ENCODE results near the gene NFKBIZ. TPM values are rescaled to one million over a fixed set of nuclear protein-coding genes. Genes with fewer than 3 reads are reported as not detected.

NFKBIZ gene
- total and polyA plus RNA-seq, 2 donors, result 16.8 to 31.1 TPM

GRCh38 chr3:101816215-101817149 lies 32.8 kb upstream of the NFKBIZ start:
- 61% methylated on average over 4 of the region's 4 CpGs for WGBS

DNA sequence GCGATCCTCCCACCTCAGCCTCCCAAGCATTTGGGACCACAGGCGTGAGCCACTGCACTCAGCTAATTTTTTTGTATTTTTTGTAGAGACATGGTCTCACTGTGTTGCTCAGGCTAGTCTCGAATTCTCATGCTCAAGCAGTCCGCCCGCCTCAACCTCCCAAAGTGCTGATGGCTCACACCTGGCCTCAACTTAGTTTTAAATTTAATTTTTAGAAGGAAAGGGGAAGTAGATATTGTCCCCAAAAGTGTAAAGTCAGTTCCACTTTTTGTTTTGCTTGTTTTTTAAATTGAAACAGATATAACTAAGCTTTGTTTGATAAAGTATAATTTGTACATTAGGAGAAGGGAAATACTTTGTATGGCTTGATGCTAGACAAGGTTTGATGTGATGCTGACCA lies 31.3 kb upstream of the NFKBIZ start:
- no peaks in the 10 kb centered on the region for H3K4me1 ChIP-seq (ENCODE audit: insufficient read depth)
- 94% methylated on average over 5 of the region's 5 CpGs for WGBS
- no peak for DNase-seq (ENCODE audit: extremely low spot score)
- no peak overlapping the region for H3K4me3 ChIP-seq (ENCODE audit: low read depth, low read length)
- no peaks in the 10 kb centered on the region for H3K36me3 ChIP-seq (ENCODE audit: insufficient read depth)
- no peak overlapping the region for H3K27ac ChIP-seq (ENCODE audit: low read depth)

More at GRCh38 chr3:101816215-101817149, 32.8 kb upstream of the NFKBIZ start:
- Histone ChIP-seq H3K4me3 (ENCODE audit: low read depth, low read length) (no peak overlapping the region), H3K36me3 (ENCODE audit: insufficient read depth) (no peaks in the 10 kb centered on the region), H3K27ac (ENCODE audit: low read depth) (no peak overlapping the region), H3K4me1 (ENCODE audit: insufficient read depth) (no peaks in the 10 kb centered on the region)
- no peak for DNase-seq (ENCODE audit: extremely low spot score)

GRCh38 chr3:101819649-101820206 lies 29.6 kb upstream of the NFKBIZ start:
- no peaks in the 10 kb centered on the region for H3K4me1 ChIP-seq (ENCODE audit: insufficient read depth)
- 91% methylated on average over 2 of the region's 2 CpGs for WGBS
- no peaks in the 10 kb centered on the region for H3K36me3 ChIP-seq (ENCODE audit: insufficient read depth)
- H3K27ac ChIP-seq (ENCODE audit: low read depth), result no peak overlapping the region
- no peak for DNase-seq (ENCODE audit: extremely low spot score)
- H3K4me3 ChIP-seq (ENCODE audit: low read depth, low read length), result no peak overlapping the region

DNA sequence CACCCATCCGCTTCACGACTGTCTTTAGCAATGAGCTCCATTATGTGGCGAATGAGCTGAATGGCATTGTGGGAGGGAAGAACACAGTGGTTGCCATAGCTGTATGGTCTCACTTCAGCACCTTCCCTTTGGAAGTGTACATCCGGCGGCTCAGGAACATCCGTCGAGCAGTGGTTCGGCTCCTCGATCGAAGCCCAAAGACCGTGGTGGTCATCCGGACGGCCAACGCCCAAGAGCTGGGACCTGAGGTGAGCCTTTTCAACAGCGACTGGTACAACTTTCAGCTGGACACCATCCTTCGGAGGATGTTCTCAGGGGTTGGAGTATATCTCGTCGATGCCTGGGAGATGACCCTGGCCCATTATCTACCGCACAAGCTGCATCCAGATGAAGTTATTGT lies 27.8 kb upstream of the NFKBIZ start:
- no peak for DNase-seq (ENCODE audit: extremely low spot score)
- WGBS, result 99% methylated on average over 19 of the region's 19 CpGs
- no peaks in the 10 kb centered on the region for H3K36me3 ChIP-seq (ENCODE audit: insufficient read depth)
- H3K27ac ChIP-seq (ENCODE audit: low read depth), result no peak overlapping the region
- H3K4me1 ChIP-seq (ENCODE audit: insufficient read depth), result no peaks in the 10 kb centered on the region
- H3K4me3 ChIP-seq (ENCODE audit: low read depth, low read length), result no peak overlapping the region

DNA sequence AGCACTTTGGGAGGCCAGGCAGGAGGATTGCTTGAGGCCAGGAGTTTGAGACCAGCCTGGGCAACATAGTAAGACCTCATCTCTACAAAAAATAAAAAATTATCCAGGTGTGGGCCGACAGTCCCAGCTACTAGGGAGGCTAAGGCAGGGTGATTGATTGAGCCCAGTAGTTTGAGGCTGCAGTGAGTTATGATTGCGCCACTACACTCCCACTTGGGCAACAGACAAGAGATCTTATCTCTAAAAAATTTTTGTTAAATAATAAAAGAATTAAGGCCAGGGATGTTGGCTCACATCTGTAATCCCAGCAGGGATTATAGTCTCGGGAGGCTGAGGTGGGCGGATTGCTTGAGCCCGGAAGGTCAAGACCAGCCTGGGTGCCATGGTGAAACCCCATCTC lies 25.8 kb upstream of the NFKBIZ start:
- H3K4me1 ChIP-seq (ENCODE audit: insufficient read depth), result no peaks in the 10 kb centered on the region
- DNase-seq (ENCODE audit: extremely low spot score), result no peak
- no peak overlapping the region for H3K27ac ChIP-seq (ENCODE audit: low read depth)
- 81% methylated on average over 5 of the region's 5 CpGs for WGBS
- no peak overlapping the region for H3K4me3 ChIP-seq (ENCODE audit: low read depth, low read length)
- H3K36me3 ChIP-seq (ENCODE audit: insufficient read depth), result no peaks in the 10 kb centered on the region

DNA sequence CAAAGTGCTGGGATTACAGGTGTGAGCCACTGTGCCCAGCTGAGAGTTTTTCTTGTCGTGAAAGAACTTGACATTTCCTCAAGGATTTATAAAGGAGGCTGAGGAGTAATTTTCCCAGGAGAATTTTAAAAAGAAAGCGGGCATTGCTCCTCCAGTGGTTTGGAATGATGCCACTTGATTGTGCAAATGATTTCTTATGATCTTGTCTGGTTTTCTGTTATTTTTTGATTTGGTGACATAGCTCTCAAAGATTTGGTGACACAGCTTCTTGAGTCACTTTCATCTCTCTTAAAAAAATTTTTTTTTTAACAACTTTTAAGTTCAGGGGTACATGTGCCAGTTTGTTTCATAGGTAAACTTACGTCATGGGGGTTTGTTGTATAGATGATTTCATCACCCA lies 24.6 kb upstream of the NFKBIZ start:
- Histone ChIP-seq H3K4me1 (ENCODE audit: insufficient read depth) (no peaks in the 10 kb centered on the region), H3K4me3 (ENCODE audit: low read depth, low read length) (no peak overlapping the region), H3K27ac (ENCODE audit: low read depth) (peak overlapping the region; percentile 6), H3K36me3 (ENCODE audit: insufficient read depth) (no peaks in the 10 kb centered on the region)
- WGBS, result 65% methylated on average over 3 of the region's 3 CpGs
- no peak for DNase-seq (ENCODE audit: extremely low spot score)

DNA sequence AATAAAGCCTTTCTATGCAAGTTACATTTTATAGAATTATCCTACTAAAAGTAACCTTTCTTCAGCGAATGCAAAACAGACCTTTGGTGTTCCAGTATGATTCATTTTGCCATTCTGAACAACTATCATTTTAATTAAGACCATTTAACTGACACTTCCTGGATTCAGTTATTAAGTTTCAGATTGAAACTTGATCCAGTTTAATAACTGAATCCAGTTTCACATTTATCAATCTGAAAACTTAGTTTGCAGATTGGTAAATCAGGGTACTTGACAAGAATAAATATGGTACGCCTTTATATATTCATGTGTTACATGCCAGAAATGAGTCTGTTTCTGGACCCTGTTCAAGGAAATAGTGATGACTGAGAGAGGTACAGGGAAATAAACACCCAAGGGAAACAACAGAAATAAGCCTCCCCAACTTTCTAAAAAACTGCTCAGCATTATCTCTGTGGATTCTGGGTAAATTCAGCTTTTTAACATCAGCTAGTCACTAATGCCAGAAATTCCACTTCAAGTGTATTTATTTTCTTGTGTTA lies 23.3 kb upstream of the NFKBIZ start:
- Histone ChIP-seq H3K36me3 (ENCODE audit: insufficient read depth) (no peaks in the 10 kb centered on the region), H3K4me1 (ENCODE audit: insufficient read depth) (no peaks in the 10 kb centered on the region), H3K27ac (ENCODE audit: low read depth) (peak overlapping the region; percentile 79), H3K4me3 (ENCODE audit: low read depth, low read length) (no peak overlapping the region)
- DNase-seq (ENCODE audit: extremely low spot score), result no peak
- 71% methylated on average over 2 of the region's 2 CpGs for WGBS

DNA sequence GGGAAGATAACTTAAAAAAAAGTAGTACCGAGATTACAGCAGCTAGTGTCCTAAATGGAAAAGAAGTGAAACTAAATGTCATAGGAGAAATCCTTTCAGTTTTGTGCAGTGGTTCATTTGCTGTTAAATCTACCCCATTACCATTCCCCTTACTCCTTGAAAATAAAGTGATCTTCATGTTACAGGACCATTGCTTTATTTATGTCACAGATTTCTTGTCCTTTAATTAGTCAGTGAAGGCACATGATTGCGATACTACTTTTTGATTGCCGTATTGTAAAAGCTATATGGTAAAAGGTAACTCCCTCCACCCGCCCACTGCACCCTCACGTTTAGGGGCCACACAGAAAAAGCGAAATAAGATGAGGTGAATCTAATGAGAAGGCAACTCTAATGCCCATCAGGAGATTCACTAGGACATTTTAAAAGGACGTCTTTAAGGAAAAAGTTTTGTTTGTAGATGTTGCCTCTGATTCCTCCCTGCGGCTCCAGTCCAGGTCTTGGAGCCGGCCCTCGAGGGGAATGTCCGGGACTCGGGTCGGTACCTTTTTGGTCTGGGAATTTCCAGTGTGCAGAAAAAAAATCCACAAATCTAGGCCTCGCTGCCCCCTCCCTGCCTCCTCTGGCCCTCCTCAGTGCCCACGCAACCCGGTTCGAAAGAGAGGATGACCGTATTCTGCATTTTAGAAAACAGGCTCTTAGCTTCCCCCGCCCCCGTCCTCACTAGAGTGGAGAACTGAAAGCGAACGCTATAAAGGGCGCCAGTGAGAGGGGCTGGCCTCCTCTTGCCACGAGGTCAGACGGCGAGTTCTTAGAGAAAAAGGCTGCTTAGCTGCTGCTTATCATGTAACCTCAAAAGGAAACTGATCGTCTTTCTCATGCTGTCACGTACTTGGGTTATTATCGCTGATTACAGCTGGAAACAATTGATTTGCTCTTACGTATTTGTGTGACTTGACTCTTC lies 21.8 kb upstream of the NFKBIZ start:
- Histone ChIP-seq H3K36me3 (ENCODE audit: insufficient read depth) (no peaks in the 10 kb centered on the region), H3K27ac (ENCODE audit: low read depth) (peak overlapping the region; percentile 86), H3K4me3 (ENCODE audit: low read depth, low read length) (peak overlapping the region; percentile 61), H3K4me1 (ENCODE audit: insufficient read depth) (no peaks in the 10 kb centered on the region)
- 1% methylated on average over 30 of the region's 30 CpGs for WGBS
- DNase-seq (ENCODE audit: extremely low spot score), result peak; percentile 78

DNA sequence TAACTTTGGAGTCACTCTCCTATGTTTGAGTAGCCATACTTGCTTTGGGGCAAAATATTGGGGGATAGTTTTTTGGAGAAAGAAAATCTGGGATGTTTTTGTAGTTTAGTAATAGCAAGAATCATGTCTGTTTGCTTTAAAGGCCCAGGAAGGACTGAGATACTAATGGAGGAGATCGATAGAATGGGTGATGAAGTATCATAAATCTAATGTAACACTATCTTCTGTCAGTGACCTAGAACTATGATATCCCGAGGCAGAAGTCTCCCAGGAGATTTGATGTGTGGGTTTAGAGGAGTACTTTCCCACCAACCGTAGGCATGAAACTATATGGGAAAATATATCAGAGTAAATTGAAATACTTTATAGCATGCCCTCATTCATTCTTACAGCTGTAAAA lies 21.0 kb upstream of the NFKBIZ start:
- H3K27ac ChIP-seq (ENCODE audit: low read depth), result peak overlapping the region; percentile 86
- no peaks in the 10 kb centered on the region for H3K4me1 ChIP-seq (ENCODE audit: insufficient read depth)
- DNase-seq (ENCODE audit: extremely low spot score), result no peak
- 9% methylated on average over 3 of the region's 3 CpGs for WGBS
- no peak overlapping the region for H3K4me3 ChIP-seq (ENCODE audit: low read depth, low read length)
- no peaks in the 10 kb centered on the region for H3K36me3 ChIP-seq (ENCODE audit: insufficient read depth)

DNA sequence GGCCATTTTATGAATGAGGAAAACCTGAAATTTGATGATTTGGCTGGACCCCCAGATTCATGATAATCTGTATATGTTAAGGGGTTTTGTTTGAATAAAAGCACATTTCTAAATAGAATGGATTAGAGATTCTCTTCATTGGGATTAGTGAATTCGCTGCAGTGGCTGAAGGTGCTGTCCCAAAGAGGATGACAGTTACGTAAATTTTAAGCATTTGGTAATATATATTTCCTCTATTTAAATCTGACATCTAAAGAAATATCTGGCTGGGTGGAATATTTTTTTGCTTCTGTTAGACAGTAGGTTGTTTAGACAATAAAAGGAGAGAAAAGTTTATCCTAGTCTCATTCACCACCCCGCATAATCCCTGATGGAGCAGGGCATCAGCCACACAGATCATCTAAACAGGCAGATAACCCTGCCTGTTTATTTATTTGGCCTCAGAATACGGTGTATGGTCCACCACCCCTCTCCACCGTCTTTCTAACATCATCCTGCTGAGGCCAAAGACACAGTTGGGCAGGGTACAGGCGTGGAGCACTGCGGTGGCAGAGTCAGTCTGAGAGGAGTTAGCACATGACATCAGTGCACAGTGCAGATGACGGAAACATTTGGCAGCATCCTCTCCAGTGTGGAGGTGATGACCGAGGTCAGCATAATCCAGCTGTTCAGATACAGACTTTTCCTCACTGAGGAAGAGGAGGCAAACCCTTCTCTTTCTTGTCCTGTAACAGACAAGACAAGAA lies 20.4 kb upstream of the NFKBIZ start:
- no peak overlapping the region for H3K4me3 ChIP-seq (ENCODE audit: low read depth, low read length)
- peak overlapping the region; percentile 86 for H3K27ac ChIP-seq (ENCODE audit: low read depth)
- no peaks in the 10 kb centered on the region for H3K4me1 ChIP-seq (ENCODE audit: insufficient read depth)
- no peak for DNase-seq (ENCODE audit: extremely low spot score)
- no peaks in the 10 kb centered on the region for H3K36me3 ChIP-seq (ENCODE audit: insufficient read depth)
- WGBS, result 13% methylated on average over 9 of the region's 9 CpGs

DNA sequence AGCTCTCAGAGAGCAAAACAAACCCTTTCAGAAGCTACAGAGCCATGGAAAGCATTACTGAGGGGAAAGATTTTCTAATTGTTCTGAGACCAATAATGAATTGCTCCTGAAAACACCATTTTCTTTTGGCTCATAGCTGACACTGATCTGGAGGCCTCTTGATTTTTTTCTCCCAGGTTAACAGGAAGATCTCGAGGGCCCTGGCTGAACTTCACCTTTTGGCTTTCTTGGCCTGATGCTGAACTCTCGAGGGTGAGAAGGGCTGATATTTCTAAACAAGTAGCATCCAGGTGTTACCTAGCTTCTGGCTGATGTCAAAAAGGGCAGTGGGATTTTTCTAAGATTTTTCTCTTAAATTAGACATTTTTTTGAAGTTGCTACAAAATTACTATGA lies 19.9 kb upstream of the NFKBIZ start:
- DNase-seq (ENCODE audit: extremely low spot score), result no peak
- Histone ChIP-seq H3K27ac (ENCODE audit: low read depth) (no peak overlapping the region), H3K36me3 (ENCODE audit: insufficient read depth) (no peaks in the 10 kb centered on the region), H3K4me1 (ENCODE audit: insufficient read depth) (no peaks in the 10 kb centered on the region), H3K4me3 (ENCODE audit: low read depth, low read length) (no peak overlapping the region)
- 42% methylated on average over 2 of the region's 2 CpGs for WGBS

GRCh38 chr3:101829874-101830273 lies 19.4 kb upstream of the NFKBIZ start:
- no peaks in the 10 kb centered on the region for H3K36me3 ChIP-seq (ENCODE audit: insufficient read depth)
- WGBS, result 76% methylated on average over 2 of the region's 2 CpGs
- DNase-seq (ENCODE audit: extremely low spot score), result no peak
- no peak overlapping the region for H3K4me3 ChIP-seq (ENCODE audit: low read depth, low read length)
- no peak overlapping the region for H3K27ac ChIP-seq (ENCODE audit: low read depth)
- H3K4me1 ChIP-seq (ENCODE audit: insufficient read depth), result no peaks in the 10 kb centered on the region

All from urinary bladder (tissue), 4 donors.